Erythroblast (primary cell): ENCODE measurements around the gene JAZF1.

Source experiments
- DNase-seq, 2 experiments: peaks; one replicate each; lab custom pipeline; 2025; lab: John Stamatoyannopoulos, UW
- GATA1 ChIP-seq: IDR thresholded peaks from 2 replicates; pipeline ENCODE4 v1.6.1; 2011; ENCODE audit warnings: low read depth, mild to moderate bottlenecking, control low read depth, low read length, moderate library complexity
- POLR2A ChIP-seq: IDR thresholded peaks from 2 replicates; pipeline ENCODE4 v1.6.1; 2011; ENCODE audit warnings: mild to moderate bottlenecking, low read length

The JAZF1 gene

GRCh38 chr7:28106321-28106829 lies 74.2 kb downstream of the JAZF1 start:
- no peak for TF ChIP-seq POLR2A
- no peak for TF ChIP-seq GATA1
- DNase-seq = no peak

- TF ChIP-seq GATA1 = no peak
- no peak for TF ChIP-seq POLR2A
- DNase-seq = no peak
These were observed 75.4 kb downstream of the JAZF1 start for GRCh38 chr7:28105234-28105633.

GRCh38 chr7:28104811-28105210 lies 75.8 kb downstream of the JAZF1 start:
- TF ChIP-seq POLR2A (no peak), GATA1 (no peak)

GRCh38 chr7:28104041-28104541 lies 76.5 kb downstream of the JAZF1 start:
- no peak for TF ChIP-seq POLR2A
- DNase-seq = no peak

More at GRCh38 chr7:28104811-28105210, 75.8 kb downstream of the JAZF1 start:
- no peak for DNase-seq

- DNase-seq = peak; percentile 6 to 47
- TF ChIP-seq POLR2A = no peak
- no peak for TF ChIP-seq GATA1
These were observed 77.8 kb downstream of the JAZF1 start for GRCh38 chr7:28102797-28103196.

GRCh38 chr7:28096713-28097112 lies 83.9 kb downstream of the JAZF1 start:
- no peak for TF ChIP-seq POLR2A
- TF ChIP-seq GATA1 = no peak
- DNase-seq = peak; percentile 55 to 81

- TF ChIP-seq GATA1 (no peak), POLR2A (no peak)
- no peak for DNase-seq
These were observed 85.4 kb downstream of the JAZF1 start for GRCh38 chr7:28095231-28095630.

GRCh38 chr7:28093623-28094232 lies 86.9 kb downstream of the JAZF1 start:
- TF ChIP-seq POLR2A (no peak), GATA1 (no peak)
- DNase-seq = peak; percentile 63 to 73

- no peak for DNase-seq
- TF ChIP-seq GATA1 = no peak
- TF ChIP-seq POLR2A = no peak
These were observed 89.4 kb downstream of the JAZF1 start for GRCh38 chr7:28091190-28091589.

- TF ChIP-seq GATA1 (no peak), POLR2A (no peak)
These were observed 91.5 kb downstream of the JAZF1 start for GRCh38 chr7:28088901-28089714.

GRCh38 chr7:28088032-28088431 lies 92.6 kb downstream of the JAZF1 start:
- TF ChIP-seq GATA1 (no peak), POLR2A (no peak)
- no peak for DNase-seq

More at GRCh38 chr7:28088901-28089714, 91.5 kb downstream of the JAZF1 start:
- no peak for DNase-seq

GRCh38 chr7:28086198-28086597 lies 94.4 kb downstream of the JAZF1 start:
- TF ChIP-seq POLR2A = no peak
- no peak for TF ChIP-seq GATA1
- no peak for DNase-seq

- no peak for DNase-seq
These were observed 96.3 kb downstream of the JAZF1 start for GRCh38 chr7:28083998-28084985.

More at GRCh38 chr7:28083998-28084985, 96.3 kb downstream of the JAZF1 start:
- TF ChIP-seq POLR2A = no peak
- TF ChIP-seq GATA1 = no peak
